IMR-90 (cell line): ENCODE data around the gene DDA1. TPM values are rescaled to one million over a fixed set of nuclear protein-coding genes. Genes with fewer than 3 reads are reported as not detected.

Experiments
- ATAC-seq: fragments of 200-7000 bp; cut with Tn5 transposase; 2 replicates; pipeline ENCODE4 v1.9.1; 2020; ENCODE audit warnings: low read depth, mild to moderate bottlenecking, moderate library complexity
- BruUV-seq: library from RNA; stranded (reverse); fragments of 400-500 nt; replicated peaks from 2 replicates; lab custom pipeline; 2021; lab: Mats Ljungman, UMichigan
- CTCF ChIA-PET: fragments of 300-600 bp; formaldehyde crosslinking; extraction: SDS; loops from one replicate; lab custom pipeline; 2021; ENCODE audit warnings: antibody characterized with exemption; lab: Yijun Ruan, JAX
- POLR2A ChIA-PET: fragments of 300-600 bp; sonication (Branson Sonifier 250); formaldehyde crosslinking; loops from one replicate; lab custom pipeline; 2022; ENCODE audit warnings: antibody characterized with exemption; ENCODE audit not compliant: unreplicated experiment; lab: Charles Lee
- DNase-seq: peaks from one replicate; pipeline ENCODE4 v3.0.0; 2013
- H2AFZ ChIP-seq: replicated peaks from 2 replicates; pipeline ENCODE3; 2013; ENCODE audit warnings: low read length, mild to moderate bottlenecking; ENCODE audit not compliant: poor library complexity
- H2AK5ac ChIP-seq: 2 replicates; pipeline ENCODE4 v1.6.1; 2013; ENCODE audit warnings: low read depth, low read length, inconsistent platforms
- H2AK9ac ChIP-seq: replicated peaks from 2 replicates; pipeline ENCODE3; 2013; ENCODE audit warnings: mild to moderate bottlenecking, low read depth, low read length, moderate library complexity; ENCODE audit not compliant: poor library complexity
- H2BK120ac ChIP-seq: 2 replicates; pipeline ENCODE4 v1.6.1; 2013; ENCODE audit warnings: low read depth, low read length, inconsistent platforms
- H2BK15ac ChIP-seq: 3 replicates; pipeline ENCODE4 v1.6.1; 2013; ENCODE audit warnings: low read depth, low read length, inconsistent platforms
- H2BK20ac ChIP-seq: 2 replicates; pipeline ENCODE4 v1.6.1; 2013; ENCODE audit warnings: low read depth, mild to moderate bottlenecking, inconsistent platforms, low read length, moderate library complexity
- H2BK5ac ChIP-seq: 2 replicates; pipeline ENCODE4 v1.6.1; 2013; ENCODE audit warnings: mild to moderate bottlenecking, low read depth, low read length, inconsistent platforms; ENCODE audit not compliant: poor library complexity, severe bottlenecking
- H3K14ac ChIP-seq: replicated peaks from 2 replicates; pipeline ENCODE4 v1.6.1; 2013; ENCODE audit warnings: low read depth, low read length, inconsistent platforms
- H3K18ac ChIP-seq: 2 replicates; pipeline ENCODE4 v1.6.1; 2013; ENCODE audit warnings: low read depth, low read length, control low read depth
- H3K23ac ChIP-seq: 2 replicates; pipeline ENCODE4 v1.6.1; 2013; ENCODE audit warnings: low read depth, low read length, inconsistent platforms
- H3K27ac ChIP-seq: 2 replicates; pipeline ENCODE4 v1.5.1; 2013; ENCODE audit warnings: mild to moderate bottlenecking, control low read depth, low read length; ENCODE audit not compliant: insufficient read depth
- H3K27me3 ChIP-seq: 2 replicates; pipeline ENCODE4 v1.6.1; 2013; ENCODE audit warnings: low read length; ENCODE audit not compliant: control insufficient read depth, insufficient read depth
- H3K36me3 ChIP-seq: 2 replicates; pipeline ENCODE4 v1.6.1; 2013; ENCODE audit warnings: low read length, mixed read lengths; ENCODE audit not compliant: control insufficient read depth, insufficient read depth
- H3K4ac ChIP-seq: 2 replicates; pipeline ENCODE4 v1.6.1; 2013; ENCODE audit warnings: low read depth, low read length, inconsistent platforms
- H3K4me1 ChIP-seq: 2 replicates; pipeline ENCODE4 v1.6.1; 2013; ENCODE audit warnings: low read length, mixed read lengths; ENCODE audit not compliant: control insufficient read depth, insufficient read depth
- H3K4me2 ChIP-seq: 2 replicates; pipeline ENCODE4 v1.6.1; 2013; ENCODE audit warnings: low read depth, mild to moderate bottlenecking, control low read depth, low read length, moderate library complexity
- H3K4me3 ChIP-seq: 2 replicates; pipeline ENCODE4 v1.5.1; 2013; ENCODE audit warnings: low read depth, mild to moderate bottlenecking, control low read depth, low read length, moderate library complexity; ENCODE audit not compliant: insufficient read depth
- H3K56ac ChIP-seq: 2 replicates; pipeline ENCODE4 v1.6.1; 2013; ENCODE audit warnings: low read length, inconsistent platforms; ENCODE audit not compliant: insufficient read depth; ENCODE audit errors: extremely low read depth
- H3K79me1 ChIP-seq, 2 experiments: 2 replicates each; pipeline ENCODE4 v1.6.1; 2013; ENCODE audit warnings: low read length in 2 of 2, inconsistent platforms in 1 of 2, low read depth in 1 of 2
- H3K9ac ChIP-seq: 2 replicates; pipeline ENCODE4 v1.6.1; 2013; ENCODE audit warnings: low read depth, low read length, control low read depth
- H3K9me1 ChIP-seq: 2 replicates; pipeline ENCODE4 v1.6.1; 2013; ENCODE audit warnings: low read length, inconsistent platforms; ENCODE audit not compliant: insufficient read depth
- H3K9me3 ChIP-seq: 2 replicates; pipeline ENCODE4 v1.6.1; 2013; ENCODE audit warnings: low read length; ENCODE audit not compliant: control insufficient read depth, insufficient read depth
- H4K20me1 ChIP-seq: 2 replicates; pipeline ENCODE4 v1.6.1; 2013; ENCODE audit warnings: low read length, inconsistent platforms; ENCODE audit not compliant: insufficient read depth
- H4K5ac ChIP-seq: 2 replicates; pipeline ENCODE4 v1.6.1; 2013; ENCODE audit warnings: mild to moderate bottlenecking, low read depth, low read length, control low read depth
- H4K8ac ChIP-seq, 2 experiments: 2 replicates each; pipeline ENCODE4 v1.6.1; 2013; ENCODE audit warnings: low read depth in 2 of 2, low read length in 2 of 2, control low read depth in 1 of 2, inconsistent platforms in 1 of 2
- H4K91ac ChIP-seq: 2 replicates; pipeline ENCODE4 v1.6.1; 2013; ENCODE audit warnings: low read depth, low read length, inconsistent platforms; ENCODE audit not compliant: insufficient read depth
- MAZ ChIP-seq: IDR thresholded peaks from 2 replicates; pipeline ENCODE4 v1.6.1; 2012; ENCODE audit warnings: low read depth, mild to moderate bottlenecking, low read length, improper control_type of control experiment, moderate library complexity, borderline replicate concordance
- MXI1 ChIP-seq: IDR thresholded peaks from 2 replicates; pipeline ENCODE4 v1.6.1; 2012; ENCODE audit warnings: low read depth, mild to moderate bottlenecking, low read length, moderate library complexity, borderline replicate concordance
- RAD21 ChIP-seq: IDR thresholded peaks from 2 replicates; pipeline ENCODE4 v1.6.1; 2012; ENCODE audit warnings: low read length, improper control_type of control experiment
- RCOR1 ChIP-seq: IDR thresholded peaks from 2 replicates; pipeline ENCODE4 v1.6.1; 2012; ENCODE audit warnings: mild to moderate bottlenecking, low read length, improper control_type of control experiment; ENCODE audit not compliant: insufficient replicate concordance
- RFX5 ChIP-seq: IDR thresholded peaks from 2 replicates; pipeline ENCODE4 v1.8.0; 2012; ENCODE audit warnings: low read depth, mild to moderate bottlenecking, low read length, moderate library complexity
- SMC3 ChIP-seq: fragments of 150-350 bp; IDR thresholded peaks from 2 replicates; pipeline ENCODE4 v1.6.1; 2016; ENCODE audit warnings: low read depth, mild to moderate bottlenecking, antibody characterized with exemption, low read length, moderate library complexity
- WGBS, 2 experiments: methylation state at CpG; one replicate each; pipeline versions ENCODE4 v1.1.5 to v1.1.7; 2013; ENCODE audit warnings: missing lambda C conversion rate in 2 of 2; ENCODE audit not compliant: insufficient read length in 1 of 2; ENCODE audit errors: extremely low coverage in 2 of 2; 5-methylcytosine and 5-hydroxymethylcytosine counted together
- dilution Hi-C: fragments of 300-500 bp; cut with HindIII; formaldehyde crosslinking; loops from one replicate; pipeline ENCODE4 v1.14.3; 2018; ENCODE audit warnings: low sequenced_read_pairs; ENCODE audit not compliant: unreplicated experiment
- in situ Hi-C: fragments of 300-500 bp; cut with MboI; formaldehyde crosslinking; loops from 3 replicates; pipeline ENCODE4 v1.14.3; 2019; ENCODE audit warnings: low sequenced_read_pairs, inconsistent platforms, mixed read lengths
- intact Hi-C: fragments of 100-400 bp; cut with micrococcal nuclease; formaldehyde crosslinking; loops from 2 replicates; pipeline ENCODE4 v1.10.0; 2022
- polyA plus RNA-seq, 3 experiments: library from polyadenylated mRNA; depleted of rRNA; stranded (reverse); fragments of >200 nt; gene quantifications; 2 replicates each; pipeline ENCODE4 v1.2.3, GENCODE V29; 2012; ENCODE audit warnings: low replicate concordance in 1 of 3
- total RNA-seq: library from RNA; depleted of rRNA; stranded (reverse); fragments of >200 nt; gene quantifications from 2 replicates; pipeline ENCODE4 v1.2.3, GENCODE V29; 2012
- TF ChIP-seq, protein P1 (sequence below): fragments of 150-350 bp; IDR thresholded peaks from 2 replicates; pipeline ENCODE4 v1.6.1; 2016; ENCODE audit warnings: low read depth, mild to moderate bottlenecking, low read length, moderate library complexity, borderline replicate concordance
- TF ChIP-seq, protein P2 (sequence below): conservative IDR thresholded peaks from 2 replicates; pipeline ENCODE4 v1.5.1; 2012; ENCODE audit warnings: mild to moderate bottlenecking, low read depth, low read length, improper control_type of control experiment

DDA1 gene
- total and polyA plus RNA-seq, 2 of the 4 experiments (the other 2 are of a cell fraction): 33.7 to 87.2 TPM

DNA sequence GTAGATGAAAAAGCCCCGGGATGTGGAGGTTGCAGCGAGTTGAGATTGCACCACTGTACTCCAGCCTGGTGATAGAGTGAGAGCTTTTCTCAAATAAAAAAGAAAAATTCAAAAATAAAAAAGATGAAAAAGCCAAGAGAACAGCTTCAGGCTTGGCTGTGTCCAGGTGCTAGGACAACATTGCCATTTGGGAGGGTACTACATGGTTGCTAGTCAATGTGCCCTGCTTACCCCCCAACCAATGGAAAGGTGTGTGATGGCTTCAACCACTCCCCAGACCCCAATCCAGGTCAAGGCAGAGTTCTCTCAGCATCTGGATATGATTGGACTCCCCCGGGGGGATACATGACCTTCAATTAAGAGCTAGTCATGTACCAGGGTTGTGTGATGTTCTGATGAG is 29.9 kb upstream of the DDA1 start:
- Histone ChIP-seq H4K5ac (no peak overlapping the region), H3K9me1 (no peaks in the 10 kb centered on the region), H3K27me3 (no peaks in the 10 kb centered on the region), H4K8ac (no peak overlapping the region), H2BK20ac (no peak overlapping the region), H3K23ac (no peak overlapping the region), H2AFZ (no peak overlapping the region), H2BK15ac (no peak overlapping the region), H2AK5ac (no peak overlapping the region), H3K56ac (no peak overlapping the region), H3K4ac (no peak overlapping the region), H3K79me1 (no peaks in the 10 kb centered on the region), H3K36me3 (peaks cover 24% of the 10 kb centered on the region), H3K4me3 (no peak overlapping the region), H3K18ac (no peak overlapping the region), H3K14ac (no peak overlapping the region), H3K9ac (no peak overlapping the region), H2AK9ac (no peak overlapping the region), H4K20me1 (no peaks in the 10 kb centered on the region), H3K4me2 (no peak overlapping the region), H3K27ac (no peak overlapping the region), H3K9me3 (no peaks in the 10 kb centered on the region), H4K91ac (no peak overlapping the region), H2BK5ac (no peak overlapping the region), H2BK120ac (no peak overlapping the region), H3K4me1 (no peaks in the 10 kb centered on the region)
- WGBS, 2 experiments: no CpG with 5 or more reads among the region's 3 CpGs
- DNase-seq: no peak
- dilution Hi-C loops (no loop called here), in situ Hi-C loops (no loop called here), intact Hi-C loops (no loop called here)
- no TSS peak for BruUV-seq
- CTCF ChIA-PET: interaction anchor here (0.6 kb wide), 1 partner anchor 13 kb away, joined by 3 read pairs; no protein-coding TSS in a partner anchor
- POLR2A ChIA-PET: no interaction called here
- ATAC-seq: no peak
- TF ChIP-seq RCOR1 (no peak), MAZ (no peak), SMC3 (no peak), RFX5 (no peak), RAD21 (no peak), MXI1 (no peak)
- TF ChIP-seq, protein P1, sequence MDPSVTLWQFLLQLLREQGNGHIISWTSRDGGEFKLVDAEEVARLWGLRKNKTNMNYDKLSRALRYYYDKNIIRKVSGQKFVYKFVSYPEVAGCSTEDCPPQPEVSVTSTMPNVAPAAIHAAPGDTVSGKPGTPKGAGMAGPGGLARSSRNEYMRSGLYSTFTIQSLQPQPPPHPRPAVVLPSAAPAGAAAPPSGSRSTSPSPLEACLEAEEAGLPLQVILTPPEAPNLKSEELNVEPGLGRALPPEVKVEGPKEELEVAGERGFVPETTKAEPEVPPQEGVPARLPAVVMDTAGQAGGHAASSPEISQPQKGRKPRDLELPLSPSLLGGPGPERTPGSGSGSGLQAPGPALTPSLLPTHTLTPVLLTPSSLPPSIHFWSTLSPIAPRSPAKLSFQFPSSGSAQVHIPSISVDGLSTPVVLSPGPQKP: no peak
- TF ChIP-seq, protein P2, sequence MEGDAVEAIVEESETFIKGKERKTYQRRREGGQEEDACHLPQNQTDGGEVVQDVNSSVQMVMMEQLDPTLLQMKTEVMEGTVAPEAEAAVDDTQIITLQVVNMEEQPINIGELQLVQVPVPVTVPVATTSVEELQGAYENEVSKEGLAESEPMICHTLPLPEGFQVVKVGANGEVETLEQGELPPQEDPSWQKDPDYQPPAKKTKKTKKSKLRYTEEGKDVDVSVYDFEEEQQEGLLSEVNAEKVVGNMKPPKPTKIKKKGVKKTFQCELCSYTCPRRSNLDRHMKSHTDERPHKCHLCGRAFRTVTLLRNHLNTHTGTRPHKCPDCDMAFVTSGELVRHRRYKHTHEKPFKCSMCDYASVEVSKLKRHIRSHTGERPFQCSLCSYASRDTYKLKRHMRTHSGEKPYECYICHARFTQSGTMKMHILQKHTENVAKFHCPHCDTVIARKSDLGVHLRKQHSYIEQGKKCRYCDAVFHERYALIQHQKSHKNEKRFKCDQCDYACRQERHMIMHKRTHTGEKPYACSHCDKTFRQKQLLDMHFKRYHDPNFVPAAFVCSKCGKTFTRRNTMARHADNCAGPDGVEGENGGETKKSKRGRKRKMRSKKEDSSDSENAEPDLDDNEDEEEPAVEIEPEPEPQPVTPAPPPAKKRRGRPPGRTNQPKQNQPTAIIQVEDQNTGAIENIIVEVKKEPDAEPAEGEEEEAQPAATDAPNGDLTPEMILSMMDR: no peak
